GM23248 (cell line): Measurements from ENCODE around the gene TRMT112. TPM values are rescaled to one million over a fixed set of nuclear protein-coding genes. Genes with fewer than 3 reads are reported as not detected.

Source experiments
- DNase-seq: peaks from one replicate; pipeline ENCODE4 v3.0.0-alpha.2; 2015
- H2AFZ ChIP-seq: fragments of 200-600 bp; sonication (generic); 2 replicates; pipeline ENCODE4 v1.6.1; 2016; ENCODE audit warnings: antibody characterized with exemption
- H3F3A ChIP-seq: fragments of 200-600 bp; sonication (generic); 2 replicates; pipeline ENCODE4 v1.6.1; 2016; ENCODE audit warnings: mild to moderate bottlenecking, antibody characterized with exemption, mixed run types; ENCODE audit not compliant: insufficient read depth
- H3K27ac ChIP-seq: fragments of 200-600 bp; sonication (generic); 2 replicates; pipeline ENCODE4 v1.5.1; 2016; ENCODE audit warnings: mild to moderate bottlenecking
- H3K27me3 ChIP-seq: fragments of 200-600 bp; sonication (generic); replicated peaks from 2 replicates; pipeline ENCODE4 v1.6.1; 2016; ENCODE audit warnings: mild to moderate bottlenecking; ENCODE audit not compliant: insufficient read depth
- H3K36me3 ChIP-seq: fragments of 200-600 bp; sonication (generic); 2 replicates; pipeline ENCODE4 v1.6.1; 2016; ENCODE audit warnings: low read depth, mild to moderate bottlenecking
- H3K4me1 ChIP-seq: fragments of 200-600 bp; sonication (generic); 2 replicates; pipeline ENCODE4 v1.6.1; 2016; ENCODE audit warnings: mild to moderate bottlenecking; ENCODE audit not compliant: insufficient read depth
- H3K4me2 ChIP-seq: fragments of 200-600 bp; sonication (generic); one replicate; pipeline ENCODE4 v1.6.1; 2016; ENCODE audit warnings: mild to moderate bottlenecking; ENCODE audit not compliant: unreplicated experiment
- H3K4me3 ChIP-seq: fragments of 200-600 bp; sonication (generic); 2 replicates; pipeline ENCODE4 v1.5.1; 2016; ENCODE audit warnings: mild to moderate bottlenecking
- H3K79me2 ChIP-seq: fragments of 200-600 bp; sonication (generic); 2 replicates; pipeline ENCODE4 v1.6.1; 2016; ENCODE audit warnings: mild to moderate bottlenecking; ENCODE audit not compliant: insufficient read depth
- H3K9ac ChIP-seq: fragments of 200-600 bp; sonication (generic); 2 replicates; pipeline ENCODE4 v1.6.1; 2016; ENCODE audit warnings: mild to moderate bottlenecking
- H3K9me2 ChIP-seq: fragments of 200-600 bp; sonication (generic); 2 replicates; pipeline ENCODE4 v1.6.1; 2016; ENCODE audit warnings: mixed run types, mild to moderate bottlenecking, moderate library complexity; ENCODE audit not compliant: insufficient read depth
- H3K9me3 ChIP-seq: fragments of 200-600 bp; sonication (generic); one replicate; pipeline ENCODE4 v1.6.1; 2017; ENCODE audit warnings: low read depth
- H4K20me1 ChIP-seq: fragments of 200-600 bp; sonication (generic); 2 replicates; pipeline ENCODE4 v1.6.0; 2016; ENCODE audit not compliant: insufficient read depth
- EZH2 ChIP-seq: fragments of 200-600 bp; sonication (generic); IDR thresholded peaks from 2 replicates; pipeline ENCODE4 v1.6.1; 2018; ENCODE audit warnings: antibody characterized with exemption, mild to moderate bottlenecking; ENCODE audit not compliant: insufficient read depth, poor library complexity, severe bottlenecking
- EZH2phosphoT487 ChIP-seq: fragments of 200-600 bp; sonication (generic); IDR thresholded peaks from 2 replicates; pipeline ENCODE4 v1.6.1; 2018; ENCODE audit warnings: antibody characterized with exemption, moderate library complexity, mild to moderate bottlenecking, low read depth; ENCODE audit not compliant: insufficient read depth
- WGBS, 2 experiments: methylation state at CpG; one replicate each; pipeline ENCODE4 v1.1.6; 2015 to 2017; ENCODE audit warnings: low lambda C conversion rate in 2 of 2, low coverage in 1 of 2; ENCODE audit errors: missing lambda C conversion rate in 2 of 2; 5-methylcytosine and 5-hydroxymethylcytosine counted together
- in situ Hi-C: fragments of 300-500 bp; cut with MboI; formaldehyde crosslinking; loops from 2 replicates; pipeline ENCODE4 v1.15.0; 2020
- polyA plus RNA-seq: library from polyadenylated mRNA; unstranded; fragments of >200 nt; fragmentation: Nextera tagmentation; extraction: Ambion mirVana; gene quantifications from 2 replicates; pipeline ENCODE4 v1.2.1, GENCODE V29; 2016
- total RNA-seq: library from RNA; depleted of rRNA; stranded (reverse); fragments of >200 nt; shearing (Covaris generic); gene quantifications from 2 replicates; pipeline ENCODE4 v1.2.3, GENCODE V29; 2014

The TRMT112 gene
- total and polyA plus RNA-seq, 2 experiments from 2014 or later: 161 to 269 TPM

DNA sequence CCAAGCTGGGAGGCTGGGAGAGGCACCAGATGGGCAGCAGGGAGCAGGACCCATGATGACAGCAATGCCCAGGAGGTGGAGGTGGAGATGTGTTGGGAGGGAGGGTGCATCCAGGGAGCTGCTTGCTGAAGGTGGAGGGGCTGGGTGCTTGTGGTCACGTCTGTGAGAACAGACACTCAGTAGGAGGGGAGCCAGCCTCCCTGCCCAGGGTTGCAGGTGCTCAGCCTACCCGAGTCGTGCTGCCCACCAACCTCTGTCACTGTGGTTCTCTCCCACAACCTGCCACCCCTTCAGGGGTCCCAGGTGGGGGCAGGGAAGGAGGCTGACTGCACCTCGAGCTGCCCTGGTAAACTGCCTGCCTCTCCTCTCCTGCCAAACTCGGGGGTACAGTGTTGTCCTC lies 6.0 kb upstream of the TRMT112 start:
- Histone ChIP-seq H4K20me1 (no peaks in the 10 kb centered on the region), H3K36me3 (0 out of 2 replicates have a peak, but pooled peaks cover 4% of the 10 kb centered on the region), H3F3A (no peaks in the 10 kb centered on the region), H3K27ac (no peak overlapping the region), H3K4me2 (no peak overlapping the region), H3K9me2 (no peaks in the 10 kb centered on the region), H3K79me2 (peaks cover 18% of the 10 kb centered on the region), H2AFZ (no peak overlapping the region), H3K9ac (no peak overlapping the region), H3K27me3 (no peaks in the 10 kb centered on the region), H3K4me1 (peaks cover 9% of the 10 kb centered on the region), H3K9me3 (no peaks in the 10 kb centered on the region), H3K4me3 (no peak overlapping the region)
- 62 to 63% methylated on average over 5 of the region's 5 CpGs for WGBS, 2 experiments
- in situ Hi-C loops: no loop called here
- TF ChIP-seq EZH2: no peak
- TF ChIP-seq EZH2phosphoT487: no peak
- no peak for DNase-seq

DNA sequence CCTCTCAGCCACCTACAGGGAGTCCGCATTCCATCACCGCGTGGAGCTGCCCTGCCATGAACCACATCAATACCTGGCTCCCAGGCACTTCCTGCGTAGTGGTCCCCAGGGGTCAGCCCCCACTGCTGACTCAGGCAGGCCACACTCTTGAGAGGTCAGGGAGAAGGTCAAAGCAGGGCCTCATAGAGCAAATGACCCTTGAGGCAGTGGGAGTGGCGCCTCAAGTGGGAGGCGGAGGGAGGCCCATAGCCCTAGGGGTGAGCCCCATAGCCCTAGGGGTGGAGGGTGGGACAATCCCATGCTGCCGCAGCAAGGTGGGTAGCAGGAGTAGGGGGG lies 5.5 kb upstream of the TRMT112 start:
- Histone ChIP-seq H3F3A (no peaks in the 10 kb centered on the region), H3K36me3 (0 out of 2 replicates have a peak, but pooled peaks cover 4% of the 10 kb centered on the region), H2AFZ (no peak overlapping the region), H3K4me1 (peaks cover 9% of the 10 kb centered on the region), H3K4me2 (no peak overlapping the region), H3K27ac (no peak overlapping the region), H3K4me3 (no peak overlapping the region), H3K9me2 (no peaks in the 10 kb centered on the region), H3K9me3 (no peaks in the 10 kb centered on the region), H3K79me2 (peaks cover 20% of the 10 kb centered on the region), H3K9ac (no peak overlapping the region), H4K20me1 (no peaks in the 10 kb centered on the region), H3K27me3 (no peaks in the 10 kb centered on the region)
- 86 to 90% methylated on average over 6 to 7 of the region's 7 CpGs for WGBS, 2 experiments
- in situ Hi-C loops: no loop called here
- DNase-seq: no peak
- TF ChIP-seq EZH2 (no peak), EZH2phosphoT487 (no peak)

DNA sequence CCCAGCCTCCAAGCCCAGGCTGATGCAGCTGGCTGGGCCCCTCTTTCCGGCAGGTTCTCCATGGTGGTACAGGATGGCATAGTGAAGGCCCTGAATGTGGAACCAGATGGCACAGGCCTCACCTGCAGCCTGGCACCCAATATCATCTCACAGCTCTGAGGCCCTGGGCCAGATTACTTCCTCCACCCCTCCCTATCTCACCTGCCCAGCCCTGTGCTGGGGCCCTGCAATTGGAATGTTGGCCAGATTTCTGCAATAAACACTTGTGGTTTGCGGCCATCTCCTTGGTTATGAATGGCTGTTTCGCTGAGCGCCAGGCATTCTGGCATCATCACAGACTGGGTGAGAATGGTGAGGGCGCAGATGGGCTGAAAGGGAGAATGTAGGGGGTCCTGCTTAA lies 4.2 kb upstream of the TRMT112 start:
- Histone ChIP-seq H3F3A (no peaks in the 10 kb centered on the region), H3K36me3 (0 out of 2 replicates have a peak, but pooled peaks cover 4% of the 10 kb centered on the region), H3K9me3 (no peaks in the 10 kb centered on the region), H4K20me1 (no peaks in the 10 kb centered on the region), H2AFZ (no peak overlapping the region), H3K9ac (no peak overlapping the region), H3K27me3 (no peaks in the 10 kb centered on the region), H3K27ac (no peak overlapping the region), H3K4me2 (no peak overlapping the region), H3K79me2 (peaks cover 28% of the 10 kb centered on the region), H3K4me1 (peaks cover 11% of the 10 kb centered on the region), H3K9me2 (no peaks in the 10 kb centered on the region), H3K4me3 (no peak overlapping the region)
- WGBS, 2 experiments: 89% methylated on average over 5 of the region's 5 CpGs
- DNase-seq: no peak
- no peak for TF ChIP-seq EZH2
- TF ChIP-seq EZH2phosphoT487: no peak
- in situ Hi-C loops: no loop called here

DNA sequence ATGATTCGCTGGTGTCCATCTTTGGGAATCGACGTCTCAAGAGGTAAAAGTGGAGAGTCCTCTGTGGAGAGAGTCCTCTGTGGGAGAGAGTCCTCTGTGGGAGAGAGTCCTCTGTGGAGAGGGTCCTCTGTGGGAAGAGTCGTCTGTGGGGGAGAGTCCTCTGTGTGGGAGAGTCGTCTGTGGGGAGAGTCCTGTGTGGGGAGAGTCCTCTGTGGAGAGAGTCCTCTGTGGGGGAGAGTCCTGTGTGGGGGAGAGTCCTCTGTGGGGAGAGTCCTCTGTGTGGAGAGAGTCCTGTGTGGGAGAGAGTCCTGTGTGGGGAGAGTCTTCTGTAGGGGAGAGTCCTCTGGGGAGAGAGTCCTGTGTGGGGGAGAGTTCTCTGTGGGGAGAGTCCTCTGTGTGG lies 3.7 kb upstream of the TRMT112 start:
- H3K36me3 ChIP-seq: 0 out of 2 replicates have a peak, but pooled peaks cover 4% of the 10 kb centered on the region
- DNase-seq: no peak
- H3K27ac ChIP-seq: no peak overlapping the region
- WGBS, 2 experiments: 97 to 100% methylated on average over 5 of the region's 5 CpGs
- no peaks in the 10 kb centered on the region for H3K9me3 ChIP-seq
- no peak overlapping the region for H2AFZ ChIP-seq
- no peak overlapping the region for H3K4me3 ChIP-seq
- H3K4me1 ChIP-seq: peaks cover 14% of the 10 kb centered on the region
- no peak for TF ChIP-seq EZH2phosphoT487
- no peak for TF ChIP-seq EZH2
- H3K27me3 ChIP-seq: no peaks in the 10 kb centered on the region
- in situ Hi-C loops: no loop called here
- H3K4me2 ChIP-seq: no peak overlapping the region
- H3K9me2 ChIP-seq: no peaks in the 10 kb centered on the region
- H4K20me1 ChIP-seq: no peaks in the 10 kb centered on the region
- no peaks in the 10 kb centered on the region for H3F3A ChIP-seq
- H3K79me2 ChIP-seq: peaks cover 33% of the 10 kb centered on the region
- no peak overlapping the region for H3K9ac ChIP-seq

DNA sequence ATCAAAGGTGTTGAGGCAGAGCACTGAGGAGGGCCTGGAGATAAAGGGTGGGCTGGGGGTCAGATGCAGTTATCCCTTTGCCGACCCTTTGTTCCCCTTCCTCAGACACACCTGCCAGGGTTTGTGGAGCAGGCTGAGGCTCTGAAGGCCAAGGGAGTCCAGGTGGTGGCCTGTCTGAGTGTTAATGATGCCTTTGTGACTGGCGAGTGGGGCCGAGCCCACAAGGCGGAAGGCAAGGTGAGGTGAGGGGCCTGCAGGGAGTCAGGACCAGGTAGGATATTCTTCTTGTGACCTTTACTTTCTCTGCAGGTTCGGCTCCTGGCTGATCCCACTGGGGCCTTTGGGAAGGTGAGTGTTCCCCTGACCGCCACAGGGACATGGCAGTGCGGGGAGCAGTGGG lies 3.2 kb upstream of the TRMT112 start:
- H3K4me1 ChIP-seq: peaks cover 14% of the 10 kb centered on the region
- no peak for TF ChIP-seq EZH2
- TF ChIP-seq EZH2phosphoT487: no peak
- no peak overlapping the region for H3K4me3 ChIP-seq
- DNase-seq: no peak
- peaks cover 38% of the 10 kb centered on the region for H3K79me2 ChIP-seq
- no peaks in the 10 kb centered on the region for H3K9me3 ChIP-seq
- WGBS, 2 experiments: 98 to 100% methylated on average over 7 of the region's 7 CpGs
- H3K9ac ChIP-seq: no peak overlapping the region
- no peaks in the 10 kb centered on the region for H3F3A ChIP-seq
- H3K27ac ChIP-seq: no peak overlapping the region
- H3K27me3 ChIP-seq: no peaks in the 10 kb centered on the region
- H3K4me2 ChIP-seq: no peak overlapping the region
- H3K36me3 ChIP-seq: 0 out of 2 replicates have a peak, but pooled peaks cover 4% of the 10 kb centered on the region
- in situ Hi-C loops: no loop called here
- H3K9me2 ChIP-seq: no peaks in the 10 kb centered on the region
- no peaks in the 10 kb centered on the region for H4K20me1 ChIP-seq
- no peak overlapping the region for H2AFZ ChIP-seq
